ENCODE data around the gene GNB1.
"Not testable (repeated sequence)": the region's sequence is repeated elsewhere in the genome, so short reads cannot be mapped to it uniquely, and the experiment has no call there.

The GNB1 gene

DNA sequence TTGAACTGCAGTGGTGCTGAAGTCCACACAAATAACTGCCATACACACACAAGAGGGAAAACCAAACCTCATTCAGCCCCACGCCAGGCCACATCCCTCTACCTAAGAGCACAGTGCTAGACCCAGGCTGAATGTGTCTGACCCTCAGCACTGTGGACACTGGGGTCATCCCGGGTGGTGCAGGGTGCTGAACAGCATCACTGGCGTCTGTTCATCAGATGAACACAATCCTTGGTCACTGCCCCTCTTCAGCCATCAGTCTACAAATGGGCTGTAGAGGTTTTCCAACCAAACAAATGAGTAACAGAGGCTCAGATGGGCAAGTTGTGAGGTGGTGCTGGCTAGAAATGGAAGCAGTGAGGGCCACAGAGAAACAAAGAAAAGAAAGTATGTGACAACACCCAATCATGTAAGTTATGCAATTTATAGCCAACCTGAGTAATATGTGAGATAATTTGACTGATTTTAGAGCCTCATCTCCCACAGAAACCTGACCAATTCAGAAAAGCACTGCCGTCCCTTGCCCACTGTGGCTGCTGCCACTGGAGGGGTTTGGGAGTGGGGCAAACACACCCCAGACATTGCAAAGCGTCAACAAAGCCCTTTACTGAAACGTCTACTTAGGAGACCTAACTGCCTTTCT, 27.9 kb downstream of the GNB1 start:
- TF ChIP-seq, protein P1, sequence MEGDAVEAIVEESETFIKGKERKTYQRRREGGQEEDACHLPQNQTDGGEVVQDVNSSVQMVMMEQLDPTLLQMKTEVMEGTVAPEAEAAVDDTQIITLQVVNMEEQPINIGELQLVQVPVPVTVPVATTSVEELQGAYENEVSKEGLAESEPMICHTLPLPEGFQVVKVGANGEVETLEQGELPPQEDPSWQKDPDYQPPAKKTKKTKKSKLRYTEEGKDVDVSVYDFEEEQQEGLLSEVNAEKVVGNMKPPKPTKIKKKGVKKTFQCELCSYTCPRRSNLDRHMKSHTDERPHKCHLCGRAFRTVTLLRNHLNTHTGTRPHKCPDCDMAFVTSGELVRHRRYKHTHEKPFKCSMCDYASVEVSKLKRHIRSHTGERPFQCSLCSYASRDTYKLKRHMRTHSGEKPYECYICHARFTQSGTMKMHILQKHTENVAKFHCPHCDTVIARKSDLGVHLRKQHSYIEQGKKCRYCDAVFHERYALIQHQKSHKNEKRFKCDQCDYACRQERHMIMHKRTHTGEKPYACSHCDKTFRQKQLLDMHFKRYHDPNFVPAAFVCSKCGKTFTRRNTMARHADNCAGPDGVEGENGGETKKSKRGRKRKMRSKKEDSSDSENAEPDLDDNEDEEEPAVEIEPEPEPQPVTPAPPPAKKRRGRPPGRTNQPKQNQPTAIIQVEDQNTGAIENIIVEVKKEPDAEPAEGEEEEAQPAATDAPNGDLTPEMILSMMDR (IDR thresholded peaks at IDR 0.05; ENCODE audit: low read depth, low read length, missing control alignments) = no peak
- Histone ChIP-seq H3K27me3 (replicated peaks) (no peaks in the 10 kb centered on the region), H3K36me3 (replicated peaks) (peaks cover 6% of the 10 kb centered on the region), H3K4me3 (ENCODE audit: low read depth, low read length) (no peak overlapping the region), H3K27ac (no peak overlapping the region)
- DNase-seq = no peak
- in situ Hi-C loops (cut with HindIII; ENCODE audit: low pct_ligation_motif_present, low sequenced_read_pairs) = no loop called here

DNA sequence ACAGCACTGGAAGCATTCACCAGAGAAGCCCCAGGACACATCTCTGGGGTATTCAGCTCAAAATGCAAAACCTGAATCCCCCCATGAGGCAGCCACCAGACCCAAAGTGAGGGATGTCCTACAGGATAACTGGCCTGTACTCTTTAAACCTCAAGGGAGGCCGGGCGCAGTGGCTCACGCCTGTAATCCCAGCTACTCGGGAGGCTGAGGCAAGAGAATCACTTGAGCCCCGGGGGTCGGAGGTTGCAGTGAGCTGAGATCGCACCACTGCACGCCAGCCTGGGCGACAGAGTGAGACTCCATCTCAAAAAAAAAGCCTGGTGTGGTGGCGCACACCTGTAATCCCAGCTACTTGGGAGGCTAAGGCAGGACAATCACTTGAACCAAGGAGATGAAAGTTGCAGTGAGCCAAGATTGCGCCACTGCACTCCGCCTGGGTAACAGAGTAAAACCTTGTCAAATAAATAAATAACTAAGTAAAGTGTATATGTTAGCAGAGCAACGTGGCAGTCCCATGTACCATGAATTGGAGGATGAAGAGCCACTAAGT, 29.1 kb downstream of the GNB1 start:
- in situ Hi-C loops (cut with HindIII; ENCODE audit: low pct_ligation_motif_present, low sequenced_read_pairs); H3K4me3 ChIP-seq (ENCODE audit: low read depth, low read length); H3K27ac ChIP-seq; DNase-seq; H3K36me3 ChIP-seq (replicated peaks); H3K27me3 ChIP-seq (replicated peaks): not testable (repeated sequence)

DNA sequence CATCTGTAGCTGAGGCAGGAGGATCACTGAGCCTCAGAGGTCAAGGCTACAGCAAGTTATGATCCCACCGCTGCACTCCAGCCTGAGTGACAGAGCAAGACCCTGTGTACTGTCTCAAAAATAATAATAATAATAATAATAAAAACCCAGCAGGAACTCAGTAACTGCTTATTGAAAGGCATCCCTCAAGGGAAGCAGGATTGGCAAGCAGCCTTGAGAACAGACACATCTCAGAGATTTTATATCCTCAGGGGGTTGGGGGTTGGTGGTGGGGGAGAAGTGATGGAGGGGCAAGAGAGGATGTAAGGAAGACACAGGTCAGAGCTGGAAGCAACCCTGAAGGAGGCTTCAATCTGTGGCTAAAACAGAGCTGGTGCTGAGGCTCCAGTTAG, 29.6 kb downstream of the GNB1 start:
- Histone ChIP-seq H3K4me3 (ENCODE audit: low read depth, low read length) (no peak overlapping the region), H3K36me3 (replicated peaks) (peaks cover 6% of the 10 kb centered on the region), H3K27ac (no peak overlapping the region), H3K27me3 (replicated peaks) (no peaks in the 10 kb centered on the region)
- in situ Hi-C loops (cut with HindIII; ENCODE audit: low pct_ligation_motif_present, low sequenced_read_pairs) = no loop called here
- DNase-seq = no peak
- TF ChIP-seq, protein P1 (IDR thresholded peaks at IDR 0.05; ENCODE audit: low read depth, low read length, missing control alignments) = no peak

DNA sequence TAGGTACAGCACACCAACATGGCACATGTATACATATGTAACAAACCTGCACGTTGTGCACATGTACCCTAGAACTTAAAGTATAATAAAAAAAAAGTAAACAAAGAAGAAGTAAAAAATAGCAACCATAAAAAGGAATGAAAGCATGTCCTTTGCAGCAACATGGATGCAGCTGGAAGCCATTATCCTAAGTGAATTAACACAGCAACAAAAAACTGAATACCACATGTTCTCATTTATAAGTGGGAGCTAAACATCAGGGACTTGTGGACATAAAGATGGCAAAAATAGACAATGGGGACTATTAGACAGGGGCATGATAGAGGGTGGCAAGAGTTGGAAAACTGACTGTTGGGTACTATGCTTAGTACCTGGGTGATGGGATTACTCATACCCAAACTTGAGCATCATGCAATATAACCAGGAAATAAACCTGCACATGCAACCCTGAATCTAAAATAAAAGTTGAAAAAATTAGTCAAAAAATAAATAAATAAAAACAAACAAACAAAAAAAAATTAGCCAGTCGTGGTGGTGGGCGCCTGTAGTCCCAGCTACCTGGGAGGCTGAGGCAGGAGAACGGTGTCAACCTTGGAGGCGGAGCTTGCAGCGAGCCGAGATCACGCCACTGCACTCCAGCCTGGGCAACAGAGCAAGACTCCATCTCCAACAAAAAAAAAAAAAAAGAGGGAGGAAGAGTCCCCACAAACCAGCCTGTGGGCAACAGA, 30.8 kb downstream of the GNB1 start:
- H3K27me3 ChIP-seq (replicated peaks); H3K27ac ChIP-seq; H3K36me3 ChIP-seq (replicated peaks); in situ Hi-C loops (cut with HindIII; ENCODE audit: low pct_ligation_motif_present, low sequenced_read_pairs); H3K4me3 ChIP-seq (ENCODE audit: low read depth, low read length); DNase-seq: not testable (repeated sequence)

DNA sequence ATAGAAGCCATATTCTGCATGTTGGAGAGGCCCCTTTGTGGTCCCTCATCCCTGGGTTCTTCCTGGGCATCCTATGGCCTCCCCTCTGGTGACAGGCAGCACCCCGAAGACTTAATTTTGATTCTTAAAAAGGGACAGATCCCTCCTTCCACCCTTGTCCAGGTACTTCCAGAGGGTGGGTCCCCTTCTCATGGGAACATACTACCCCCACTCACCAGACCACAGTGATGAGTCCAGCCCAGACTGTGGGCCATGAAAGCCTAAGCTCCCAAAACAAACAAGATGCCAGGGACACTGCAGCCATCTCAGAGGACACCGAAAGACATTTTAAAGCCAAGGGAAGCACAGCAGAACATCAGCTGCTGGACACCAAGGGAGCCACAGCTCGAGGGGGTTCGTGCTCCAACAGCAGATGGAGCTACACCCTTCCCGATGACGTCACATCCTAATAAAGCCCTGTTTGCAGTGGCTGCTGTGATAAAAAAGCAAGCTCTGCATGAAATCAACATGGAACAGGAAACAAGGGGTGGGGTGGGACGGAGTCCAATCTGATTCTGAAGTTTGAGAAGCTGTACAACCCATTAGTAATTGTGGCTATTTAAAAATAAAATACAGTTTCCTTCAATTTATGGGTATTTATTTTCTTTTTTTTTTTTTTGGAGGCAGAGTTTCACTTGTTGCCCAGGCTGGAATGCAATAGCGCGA, 32.4 kb downstream of the GNB1 start:
- Histone ChIP-seq H3K4me3 (ENCODE audit: low read depth, low read length) (no peak overlapping the region), H3K27me3 (replicated peaks) (no peaks in the 10 kb centered on the region), H3K27ac (peak overlapping the region; percentile 55), H3K36me3 (replicated peaks) (peaks cover 8% of the 10 kb centered on the region)
- TF ChIP-seq, protein P1 (IDR thresholded peaks at IDR 0.05; ENCODE audit: low read depth, low read length, missing control alignments) = peak; percentile 65
- DNase-seq = peak; percentile 86
- in situ Hi-C loops (cut with HindIII; ENCODE audit: low pct_ligation_motif_present, low sequenced_read_pairs) = no loop called here

DNA sequence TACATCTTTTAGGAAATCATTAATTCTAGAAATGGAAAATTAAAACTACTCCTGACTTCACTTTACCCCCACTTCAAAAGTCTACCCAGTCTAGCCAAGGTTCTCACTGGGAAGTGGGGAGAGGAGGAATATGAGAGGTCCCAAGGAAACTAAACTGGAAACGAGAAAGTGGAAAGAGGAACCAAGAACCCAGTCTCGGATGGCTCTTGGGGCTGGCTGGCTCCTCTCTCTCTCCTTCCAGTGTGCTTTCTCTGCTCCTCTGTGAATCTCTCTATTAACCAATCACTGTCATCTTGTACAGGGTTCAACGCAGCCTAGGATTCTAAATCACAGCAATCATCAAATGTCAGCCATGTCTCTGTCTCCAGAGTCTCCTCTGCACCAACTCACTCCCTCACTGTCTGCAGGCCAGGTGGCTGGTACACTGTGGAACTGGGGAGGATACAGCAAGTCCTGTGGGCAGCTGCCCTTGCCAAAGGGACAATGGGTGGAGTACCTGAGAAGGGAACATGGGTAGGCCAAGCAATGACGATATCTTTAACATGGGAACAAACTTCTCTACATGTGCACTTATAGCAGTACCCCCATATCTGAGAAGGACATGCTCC, 33.7 kb downstream of the GNB1 start:
- Histone ChIP-seq H3K36me3 (replicated peaks) (peaks cover 8% of the 10 kb centered on the region), H3K27me3 (replicated peaks) (no peaks in the 10 kb centered on the region), H3K27ac (no peak overlapping the region), H3K4me3 (ENCODE audit: low read depth, low read length) (no peak overlapping the region)
- DNase-seq = no peak
- in situ Hi-C loops (cut with HindIII; ENCODE audit: low pct_ligation_motif_present, low sequenced_read_pairs) = no loop called here
- TF ChIP-seq, protein P1 (IDR thresholded peaks at IDR 0.05; ENCODE audit: low read depth, low read length, missing control alignments) = no peak

DNA sequence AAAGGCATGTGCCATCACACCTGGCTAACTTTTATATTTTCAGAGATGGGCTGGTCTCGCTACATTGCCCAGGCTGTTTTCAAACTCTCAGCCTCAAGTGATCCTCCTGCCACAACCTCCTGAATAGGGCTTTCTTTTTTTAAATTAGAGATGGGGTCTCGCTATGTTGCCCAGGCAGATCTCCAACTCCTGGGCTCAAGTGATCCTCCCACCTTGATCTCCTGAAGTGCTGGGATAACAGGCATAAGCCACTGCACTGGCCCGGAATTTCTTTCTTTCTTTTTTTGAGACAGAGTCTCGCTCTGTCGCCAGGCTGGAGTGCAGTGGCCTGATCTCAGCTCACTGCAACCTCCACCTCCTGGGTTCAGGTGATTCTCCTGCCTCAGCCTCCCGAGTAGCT, 34.7 kb downstream of the GNB1 start:
- H3K27ac ChIP-seq; H3K27me3 ChIP-seq (replicated peaks); H3K4me3 ChIP-seq (ENCODE audit: low read depth, low read length); in situ Hi-C loops (cut with HindIII; ENCODE audit: low pct_ligation_motif_present, low sequenced_read_pairs); DNase-seq; H3K36me3 ChIP-seq (replicated peaks): not testable (repeated sequence)
